Measurements from ENCODE around the gene CASR. TPM values are rescaled to one million over a fixed set of nuclear protein-coding genes. Genes with fewer than 3 reads are reported as not detected.

Gene CASR
- total RNA-seq, 1 experiment from 2014 or later = not detected

DNA sequence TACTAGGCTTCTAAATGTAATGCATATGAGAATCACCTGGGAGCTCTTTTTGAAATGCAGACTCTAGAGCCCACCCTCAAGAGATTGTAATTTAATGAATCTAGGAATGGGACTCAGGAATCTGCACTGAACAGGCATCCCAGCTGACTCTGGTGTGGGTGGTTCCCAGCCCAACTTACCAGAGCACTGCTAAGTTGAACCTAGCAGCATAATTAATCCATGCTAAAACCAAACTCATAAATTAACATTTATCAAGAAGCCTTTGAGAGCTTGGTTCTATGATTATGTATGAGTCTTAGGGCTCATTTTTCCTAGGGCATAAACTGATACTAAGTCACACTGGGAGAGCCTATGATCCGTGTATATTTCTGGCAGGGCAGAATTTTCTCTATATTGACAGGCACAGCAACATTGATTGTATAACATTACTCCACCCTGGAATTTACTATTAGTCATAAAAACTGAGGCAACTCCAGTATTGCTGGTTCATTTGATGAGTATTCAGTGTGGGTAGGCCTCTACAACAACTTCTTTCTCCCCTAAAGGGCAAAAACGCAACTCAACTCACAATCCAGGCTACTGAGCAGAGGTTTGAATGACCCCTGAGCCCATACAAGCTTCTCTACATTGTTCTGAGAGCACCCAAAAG lies 130.9 kb downstream of the CASR start:
- no TSS peak for BruUV-seq (replicated peaks)
- Mint-ChIP-seq H3K4me3 (ENCODE audit: unreplicated experiment) (no peak overlapping the region), H3K27me3 (ENCODE audit: insufficient read depth, unreplicated experiment) (peaks cover 2% of the 10 kb centered on the region), H3K27ac (ENCODE audit: unreplicated experiment) (no peak overlapping the region), H3K4me1 (ENCODE audit: low read depth, unreplicated experiment) (no peaks in the 10 kb centered on the region), H3K9me3 (ENCODE audit: unreplicated experiment) (peaks cover 9% of the 10 kb centered on the region), H3K36me3 (ENCODE audit: insufficient read depth, unreplicated experiment) (no peaks in the 10 kb centered on the region)
- no peak for DNase-seq
- Histone ChIP-seq H3K27me3 (replicated peaks; ENCODE audit: control insufficient read depth, insufficient read depth, low read length) (no peaks in the 10 kb centered on the region), H3K4me1 (no peaks in the 10 kb centered on the region), H3K4me3 (ENCODE audit: low read depth, low read length) (no peak overlapping the region), H3K9me3 (no peaks in the 10 kb centered on the region), H3K36me3 (ENCODE audit: control insufficient read depth, insufficient read depth, low read length) (no peaks in the 10 kb centered on the region)
- ChIA-PET POLR2A (no interaction called here), CTCF (no interaction called here)
- intact Hi-C loops (cut with micrococcal nuclease; ENCODE audit: unreplicated experiment) = no loop called here
- TF ChIP-seq, protein P1, sequence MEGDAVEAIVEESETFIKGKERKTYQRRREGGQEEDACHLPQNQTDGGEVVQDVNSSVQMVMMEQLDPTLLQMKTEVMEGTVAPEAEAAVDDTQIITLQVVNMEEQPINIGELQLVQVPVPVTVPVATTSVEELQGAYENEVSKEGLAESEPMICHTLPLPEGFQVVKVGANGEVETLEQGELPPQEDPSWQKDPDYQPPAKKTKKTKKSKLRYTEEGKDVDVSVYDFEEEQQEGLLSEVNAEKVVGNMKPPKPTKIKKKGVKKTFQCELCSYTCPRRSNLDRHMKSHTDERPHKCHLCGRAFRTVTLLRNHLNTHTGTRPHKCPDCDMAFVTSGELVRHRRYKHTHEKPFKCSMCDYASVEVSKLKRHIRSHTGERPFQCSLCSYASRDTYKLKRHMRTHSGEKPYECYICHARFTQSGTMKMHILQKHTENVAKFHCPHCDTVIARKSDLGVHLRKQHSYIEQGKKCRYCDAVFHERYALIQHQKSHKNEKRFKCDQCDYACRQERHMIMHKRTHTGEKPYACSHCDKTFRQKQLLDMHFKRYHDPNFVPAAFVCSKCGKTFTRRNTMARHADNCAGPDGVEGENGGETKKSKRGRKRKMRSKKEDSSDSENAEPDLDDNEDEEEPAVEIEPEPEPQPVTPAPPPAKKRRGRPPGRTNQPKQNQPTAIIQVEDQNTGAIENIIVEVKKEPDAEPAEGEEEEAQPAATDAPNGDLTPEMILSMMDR (IDR thresholded peaks at IDR 0.05; ENCODE audit: insufficient read depth in 1 of 2, low read depth in 1 of 2, low read length in 1 of 2, severe bottlenecking in 1 of 2, unreplicated experiment in 1 of 2) = no peak

DNA sequence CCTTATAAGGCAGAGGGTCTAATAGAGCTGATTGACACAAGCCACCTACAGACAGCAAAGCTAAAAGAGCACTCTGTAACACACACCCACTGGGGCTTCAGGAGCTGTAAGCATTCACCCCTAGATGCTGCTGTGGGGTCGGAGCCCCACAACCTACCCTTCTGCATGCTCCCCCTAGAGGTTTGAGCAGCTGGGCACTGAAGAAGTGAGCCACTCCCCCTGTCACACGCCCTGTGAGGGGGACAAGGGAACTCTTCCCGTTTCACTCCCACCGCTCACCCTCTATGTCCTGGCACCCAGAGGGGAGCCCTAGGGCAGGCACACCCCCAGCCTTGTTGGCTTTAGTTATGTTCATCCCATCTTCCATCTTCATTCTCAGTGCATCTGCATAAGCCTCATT lies 132.2 kb downstream of the CASR start:
- Histone ChIP-seq H3K36me3 (ENCODE audit: control insufficient read depth, insufficient read depth, low read length) (no peaks in the 10 kb centered on the region), H3K9me3 (peaks cover 8% of the 10 kb centered on the region; the same call in 1 of the 2 replicates), H3K4me1 (no peaks in the 10 kb centered on the region), H3K4me3 (ENCODE audit: low read depth, low read length) (no peak overlapping the region), H3K27me3 (replicated peaks; ENCODE audit: control insufficient read depth, insufficient read depth, low read length) (no peaks in the 10 kb centered on the region)
- no peak for DNase-seq
- BruUV-seq (replicated peaks) = no TSS peak
- H3K4me3 Mint-ChIP-seq (ENCODE audit: unreplicated experiment) = no peak overlapping the region
- H3K4me1 Mint-ChIP-seq (ENCODE audit: low read depth, unreplicated experiment) = no peaks in the 10 kb centered on the region
- TF ChIP-seq, protein P1 (IDR thresholded peaks at IDR 0.05; ENCODE audit: insufficient read depth in 1 of 2, low read depth in 1 of 2, low read length in 1 of 2, severe bottlenecking in 1 of 2, unreplicated experiment in 1 of 2) = no peak
- H3K9me3 Mint-ChIP-seq (ENCODE audit: unreplicated experiment) = peaks cover 9% of the 10 kb centered on the region
- no peak overlapping the region for H3K27ac Mint-ChIP-seq (ENCODE audit: unreplicated experiment)
- H3K36me3 Mint-ChIP-seq (ENCODE audit: insufficient read depth, unreplicated experiment) = no peaks in the 10 kb centered on the region
- intact Hi-C loops (cut with micrococcal nuclease; ENCODE audit: unreplicated experiment) = no loop called here
- ChIA-PET POLR2A (no interaction called here), CTCF (no interaction called here)
- H3K27me3 Mint-ChIP-seq (ENCODE audit: insufficient read depth, unreplicated experiment) = peaks cover 2% of the 10 kb centered on the region

DNA sequence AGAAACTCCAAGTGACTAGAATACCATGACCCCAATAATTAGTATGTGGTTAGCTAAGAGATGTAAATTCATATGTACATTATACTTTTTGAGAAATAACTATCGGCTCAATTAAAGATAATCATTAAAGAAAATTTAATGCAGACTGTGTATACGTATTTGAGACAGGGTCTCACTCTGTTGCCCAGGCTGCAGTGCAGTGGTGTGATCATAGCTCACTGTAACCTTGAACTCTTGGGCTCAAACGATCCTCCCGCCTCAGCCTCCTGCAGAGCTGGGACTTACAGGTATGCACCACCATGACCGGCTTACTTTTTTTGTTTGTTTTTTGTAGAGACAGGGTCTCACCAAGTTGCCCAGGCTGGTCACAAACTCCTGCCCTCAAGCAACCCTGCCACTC lies 132.9 kb downstream of the CASR start:
- intact Hi-C loops (cut with micrococcal nuclease; ENCODE audit: unreplicated experiment) = no loop called here
- Mint-ChIP-seq H3K27me3 (ENCODE audit: insufficient read depth, unreplicated experiment) (peaks cover 2% of the 10 kb centered on the region), H3K4me3 (ENCODE audit: unreplicated experiment) (no peak overlapping the region), H3K27ac (ENCODE audit: unreplicated experiment) (no peak overlapping the region), H3K36me3 (ENCODE audit: insufficient read depth, unreplicated experiment) (no peaks in the 10 kb centered on the region), H3K9me3 (ENCODE audit: unreplicated experiment) (peaks cover 9% of the 10 kb centered on the region), H3K4me1 (ENCODE audit: low read depth, unreplicated experiment) (no peaks in the 10 kb centered on the region)
- BruUV-seq (replicated peaks) = no TSS peak
- Histone ChIP-seq H3K36me3 (ENCODE audit: control insufficient read depth, insufficient read depth, low read length) (no peaks in the 10 kb centered on the region), H3K9me3 (peaks cover 8% of the 10 kb centered on the region; the same call in 1 of the 2 replicates), H3K27me3 (replicated peaks; ENCODE audit: control insufficient read depth, insufficient read depth, low read length) (no peaks in the 10 kb centered on the region), H3K4me3 (ENCODE audit: low read depth, low read length) (no peak overlapping the region), H3K4me1 (no peaks in the 10 kb centered on the region)
- CTCF ChIA-PET = no interaction called here
- DNase-seq = no peak
- POLR2A ChIA-PET = no interaction called here
- TF ChIP-seq, protein P1 (IDR thresholded peaks at IDR 0.05; ENCODE audit: insufficient read depth in 1 of 2, low read depth in 1 of 2, low read length in 1 of 2, severe bottlenecking in 1 of 2, unreplicated experiment in 1 of 2) = no peak

Data from Caco-2 (cell line).